ENCODE measurements around the gene RPAP2.

- TF ChIP-seq CTCF (conservative IDR thresholded peaks at IDR 0.05; ENCODE audit: low read length) (no peak), EZH2phosphoT487 (IDR thresholded peaks at IDR 0.05; ENCODE audit: borderline replicate concordance, low read depth, low read length) (no peak)
Observed at GRCh38 chr1:92404661-92405060, 105.8 kb downstream of the RPAP2 start.
